Right lobe of liver (tissue), 4 donors: ENCODE data around the gene C6orf132.

Experiments
- POLR2A ChIP-seq: fragments of 450-650 bp; IDR thresholded peaks from one replicate; pipeline ENCODE4 v1.6.1; 2017; ENCODE audit warnings: antibody characterized with exemption, mild to moderate bottlenecking
- TF ChIP-seq, protein P1 (sequence below), 4 donors: fragments of 200-600 bp in 3 of 4; fragments of 450-650 bp in 1 of 4; IDR thresholded peaks; one replicate each; pipeline versions ENCODE4 v1.5.1 to v1.8.0; 2016 to 2022; ENCODE audit warnings: antibody characterized with exemption in 4 of 4, mild to moderate bottlenecking in 2 of 4
- donor health status: DM: no; HTN: no; CAD: no.
- donor health status: DM: no; HTN: no; CAD: no.
- donor health status: DM: no; HTN: yes; CAD: no.

- TF ChIP-seq POLR2A, result no peak
- TF ChIP-seq, protein P1, sequence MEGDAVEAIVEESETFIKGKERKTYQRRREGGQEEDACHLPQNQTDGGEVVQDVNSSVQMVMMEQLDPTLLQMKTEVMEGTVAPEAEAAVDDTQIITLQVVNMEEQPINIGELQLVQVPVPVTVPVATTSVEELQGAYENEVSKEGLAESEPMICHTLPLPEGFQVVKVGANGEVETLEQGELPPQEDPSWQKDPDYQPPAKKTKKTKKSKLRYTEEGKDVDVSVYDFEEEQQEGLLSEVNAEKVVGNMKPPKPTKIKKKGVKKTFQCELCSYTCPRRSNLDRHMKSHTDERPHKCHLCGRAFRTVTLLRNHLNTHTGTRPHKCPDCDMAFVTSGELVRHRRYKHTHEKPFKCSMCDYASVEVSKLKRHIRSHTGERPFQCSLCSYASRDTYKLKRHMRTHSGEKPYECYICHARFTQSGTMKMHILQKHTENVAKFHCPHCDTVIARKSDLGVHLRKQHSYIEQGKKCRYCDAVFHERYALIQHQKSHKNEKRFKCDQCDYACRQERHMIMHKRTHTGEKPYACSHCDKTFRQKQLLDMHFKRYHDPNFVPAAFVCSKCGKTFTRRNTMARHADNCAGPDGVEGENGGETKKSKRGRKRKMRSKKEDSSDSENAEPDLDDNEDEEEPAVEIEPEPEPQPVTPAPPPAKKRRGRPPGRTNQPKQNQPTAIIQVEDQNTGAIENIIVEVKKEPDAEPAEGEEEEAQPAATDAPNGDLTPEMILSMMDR (IDR thresholded peaks at IDR 0.05), result no peak
Observed at GRCh38 chr6:42156638-42157037, 14.2 kb upstream of the C6orf132 start.
